NCI-H187 treated with DMSO at 0.1 percent for 48 hours (cell line): ENCODE data around the gene MEGF8.

Experiments used
- DNase-seq: peaks from one replicate; lab custom pipeline; 2025; lab: John Stamatoyannopoulos, UW

The MEGF8 gene

GRCh38 chr19:42357290-42357689 lies 31.9 kb downstream of the MEGF8 start:
- no peak for DNase-seq

- DNase-seq, result no peak
These were observed 35.5 kb downstream of the MEGF8 start for GRCh38 chr19:42360787-42361544.

GRCh38 chr19:42361545-42361910 lies 36.1 kb downstream of the MEGF8 start:
- no peak for DNase-seq

GRCh38 chr19:42362342-42362741 lies 36.9 kb downstream of the MEGF8 start:
- no peak for DNase-seq

GRCh38 chr19:42362891-42363440 lies 37.5 kb downstream of the MEGF8 start:
- DNase-seq, result no peak

- no peak for DNase-seq
These were observed 38.3 kb downstream of the MEGF8 start for GRCh38 chr19:42363614-42364346.

- DNase-seq, result no peak
These were observed 41.2 kb downstream of the MEGF8 start for GRCh38 chr19:42366673-42367072.

GRCh38 chr19:42367929-42368328 lies 42.5 kb downstream of the MEGF8 start:
- no peak for DNase-seq

- no peak for DNase-seq
These were observed 42.9 kb downstream of the MEGF8 start for GRCh38 chr19:42368360-42368759.

GRCh38 chr19:42368765-42369164 lies 43.3 kb downstream of the MEGF8 start:
- no peak for DNase-seq

- DNase-seq, result no peak
These were observed 44.1 kb downstream of the MEGF8 start for GRCh38 chr19:42369433-42370067.

- DNase-seq, result no peak
These were observed 44.7 kb downstream of the MEGF8 start for GRCh38 chr19:42370068-42370520.

- no peak for DNase-seq
These were observed 45.3 kb downstream of the MEGF8 start for GRCh38 chr19:42370626-42371175.

GRCh38 chr19:42374826-42375376 lies 49.5 kb downstream of the MEGF8 start:
- no peak for DNase-seq

- no peak for DNase-seq
These were observed 50.2 kb downstream of the MEGF8 start for GRCh38 chr19:42375415-42376176.

GRCh38 chr19:42376177-42376555 lies 50.7 kb downstream of the MEGF8 start:
- no peak for DNase-seq

- no peak for DNase-seq
These were observed 53.1 kb downstream of the MEGF8 start for GRCh38 chr19:42378225-42379215.

GRCh38 chr19:42380155-42380554 lies 54.7 kb downstream of the MEGF8 start:
- DNase-seq, result no peak

- DNase-seq, result peak; percentile 36
These were observed 61.7 kb downstream of the MEGF8 start for GRCh38 chr19:42386974-42387707.
